HG02885 (cell line): Measurements from ENCODE around the gene VMA21.

Experiments used
- ATAC-seq: cut with Tn5 transposase; IDR thresholded peaks from one replicate; pipeline ENCODE4 v1.9.1; 2021; ENCODE audit warnings: mild to moderate bottlenecking; ENCODE audit not compliant: unreplicated experiment, poor library complexity

The VMA21 gene, protein sequence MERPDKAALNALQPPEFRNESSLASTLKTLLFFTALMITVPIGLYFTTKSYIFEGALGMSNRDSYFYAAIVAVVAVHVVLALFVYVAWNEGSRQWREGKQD

DNA sequence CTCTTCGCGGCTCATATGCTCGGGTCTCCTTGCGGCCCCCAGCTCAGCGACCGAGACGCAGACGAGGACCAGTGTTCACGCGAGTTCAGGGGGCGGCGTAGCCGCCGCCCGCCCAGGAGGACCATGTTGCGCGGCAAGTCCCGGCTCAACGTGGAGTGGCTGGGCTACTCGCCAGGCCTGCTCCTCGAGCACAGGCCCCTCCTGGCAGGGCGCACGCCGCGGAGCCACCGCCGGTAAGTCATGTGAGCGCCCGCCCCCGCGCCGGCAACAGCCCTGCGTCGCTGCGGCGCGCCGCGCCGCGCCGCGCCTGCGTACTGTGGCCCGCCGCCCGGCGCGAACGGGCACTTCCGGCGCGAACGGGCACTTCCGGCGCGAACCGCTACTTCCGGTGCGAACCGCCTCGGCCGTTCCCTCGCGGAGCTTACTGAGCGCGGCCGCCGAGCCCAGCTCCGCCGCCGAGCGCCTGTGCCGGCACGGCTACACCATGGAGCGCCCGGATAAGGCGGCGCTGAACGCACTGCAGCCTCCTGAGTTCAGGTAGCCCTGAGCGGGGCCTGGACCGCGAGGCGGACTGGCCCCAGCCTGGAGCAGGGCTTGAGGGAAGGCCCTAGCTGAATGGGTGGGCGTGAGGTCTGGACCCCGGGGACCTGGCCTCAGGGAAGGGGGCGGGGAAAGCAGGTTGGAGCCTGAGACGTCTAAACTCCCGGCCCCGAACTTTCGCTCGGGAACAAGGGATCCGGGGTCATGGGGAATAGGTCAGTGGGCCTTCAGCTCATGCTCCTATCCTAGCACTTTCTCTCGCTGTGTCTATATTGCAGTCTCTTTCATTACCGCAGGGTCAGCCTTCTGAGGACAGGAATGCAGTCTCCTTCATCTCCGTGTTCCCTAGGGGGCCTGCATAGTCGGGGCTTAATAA lies at the start of gene VMA21:
Gene VMA21 (plus strand): TSS at position 382 of the 916 bp plus-strand sequence. CDS start 103 bp downstream, at position 485.
- peak; percentile 81 for ATAC-seq

DNA sequence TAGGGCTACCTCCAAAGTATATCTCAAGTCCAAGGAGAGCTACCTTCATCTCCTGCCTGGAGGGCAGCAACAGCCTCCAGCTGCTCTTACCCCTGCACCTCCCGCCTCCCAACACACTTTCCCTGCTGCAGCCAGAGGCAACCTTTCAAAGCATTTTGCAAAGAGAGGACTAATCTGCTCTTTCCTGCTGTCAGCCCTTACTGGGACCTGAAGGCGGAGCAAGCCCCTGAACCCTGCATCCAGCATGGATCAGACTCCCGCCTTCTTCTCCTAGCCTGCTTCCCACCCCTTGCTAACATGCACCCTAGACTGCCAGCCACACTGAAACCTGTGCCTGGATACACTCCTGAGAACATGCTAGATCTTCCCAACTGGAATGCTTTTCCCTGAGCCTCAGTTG lies 37.7 kb upstream of the VMA21 start:
- ATAC-seq, result no peak

DNA sequence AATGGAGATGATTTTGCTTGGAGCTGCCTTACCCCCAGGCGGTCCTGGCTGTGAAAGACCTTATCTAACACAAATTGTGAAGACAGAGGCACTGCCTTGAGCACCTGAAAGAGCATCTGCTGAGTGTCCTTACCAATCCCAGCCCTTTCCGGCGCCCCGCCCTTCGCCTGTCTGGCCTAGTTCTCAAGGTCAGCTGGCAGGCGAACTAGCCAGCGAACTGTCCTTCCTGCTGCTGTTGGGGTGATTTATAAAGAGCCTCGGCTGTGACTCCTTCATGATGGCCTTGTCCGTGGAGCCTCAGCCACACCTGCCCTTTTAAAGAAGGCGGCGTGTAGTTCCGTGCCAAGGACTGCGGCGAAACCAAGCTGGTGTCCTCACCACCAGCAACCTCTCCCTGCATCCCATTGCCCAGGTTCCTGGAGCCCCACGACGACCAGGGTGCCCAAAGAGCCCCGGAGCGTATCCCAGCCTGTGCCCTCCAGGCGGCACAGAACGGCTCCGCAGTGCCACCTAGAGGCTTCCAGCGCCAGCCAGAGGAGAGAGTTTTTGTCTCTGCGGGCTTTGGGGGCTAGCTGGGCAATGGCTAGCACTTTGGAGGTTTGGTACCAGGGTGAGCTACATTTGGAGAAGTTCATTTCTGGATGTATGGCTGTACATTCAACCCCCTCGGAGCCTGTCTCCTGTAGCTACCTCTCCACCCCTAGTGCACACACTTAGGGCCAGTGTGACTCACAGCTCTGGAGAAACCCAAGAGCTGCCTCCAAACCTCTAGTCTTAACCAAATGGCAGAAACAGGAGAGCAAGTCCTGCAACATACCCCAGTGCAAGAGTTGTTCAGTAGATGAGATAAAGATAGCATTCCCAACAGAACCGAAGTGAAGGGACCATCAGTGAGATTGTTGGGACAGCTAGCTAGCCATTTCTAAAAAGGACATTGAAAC lies 36.8 kb upstream of the VMA21 start:
- peak; percentile 72 for ATAC-seq

DNA sequence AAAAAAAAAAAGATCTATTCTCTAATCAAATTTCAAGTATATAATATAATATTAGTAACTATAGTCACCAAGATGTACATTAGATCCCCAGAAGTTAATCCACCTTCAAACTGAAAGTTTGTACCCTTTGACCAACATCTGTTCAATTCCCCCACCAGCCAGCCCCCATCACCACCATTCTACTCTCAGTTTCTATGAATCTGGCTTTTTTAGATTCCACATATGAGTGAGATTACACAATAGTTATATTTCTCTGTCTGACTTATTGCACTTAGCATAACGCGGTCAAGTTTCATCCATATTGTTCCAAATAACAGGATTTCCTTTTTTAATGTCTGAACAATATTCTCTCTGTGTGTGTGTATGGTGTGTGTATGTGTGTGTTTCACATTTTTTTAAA lies 33.7 kb upstream of the VMA21 start:
- ATAC-seq, result peak; percentile 56

DNA sequence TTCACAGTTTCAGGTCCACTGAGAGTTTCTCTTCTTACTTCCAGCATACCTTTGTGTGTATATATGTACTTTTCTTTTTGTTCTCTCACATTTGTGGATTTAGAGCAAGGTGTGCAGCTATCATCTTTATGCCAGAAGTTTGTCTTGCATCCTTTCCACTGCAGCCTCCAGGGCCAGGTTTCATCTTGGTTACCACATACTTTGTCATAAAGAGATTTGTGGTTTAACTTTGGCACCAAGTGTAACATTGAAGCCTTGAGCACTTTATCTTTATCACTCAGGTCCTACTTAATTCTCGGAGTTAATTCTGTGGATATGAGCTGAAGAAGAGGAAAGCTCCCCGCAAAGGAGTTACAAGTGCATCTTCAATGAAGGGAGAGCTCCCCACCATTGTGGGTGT lies 31.4 kb upstream of the VMA21 start:
- ATAC-seq, result no peak

DNA sequence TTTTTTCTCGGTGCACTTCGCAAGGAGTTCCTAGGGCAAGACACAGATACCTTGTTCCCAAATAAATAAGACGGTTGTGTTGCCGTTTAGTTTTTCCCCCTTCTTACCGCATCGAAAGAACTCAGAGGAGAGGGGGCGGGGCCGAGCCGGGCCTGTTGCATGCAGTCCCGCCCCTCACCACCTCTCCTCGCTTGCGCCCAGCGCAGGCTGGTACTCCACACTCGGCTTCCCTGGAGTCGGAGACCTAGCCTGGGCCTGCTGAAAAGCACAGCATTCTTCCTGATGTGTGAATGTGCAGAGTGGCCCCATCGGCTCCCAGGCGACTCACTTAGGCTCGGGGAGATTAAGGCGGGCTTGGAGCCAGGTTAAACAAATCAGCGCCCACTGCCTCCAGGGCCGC lies 26.1 kb upstream of the VMA21 start:
- ATAC-seq, result no peak

DNA sequence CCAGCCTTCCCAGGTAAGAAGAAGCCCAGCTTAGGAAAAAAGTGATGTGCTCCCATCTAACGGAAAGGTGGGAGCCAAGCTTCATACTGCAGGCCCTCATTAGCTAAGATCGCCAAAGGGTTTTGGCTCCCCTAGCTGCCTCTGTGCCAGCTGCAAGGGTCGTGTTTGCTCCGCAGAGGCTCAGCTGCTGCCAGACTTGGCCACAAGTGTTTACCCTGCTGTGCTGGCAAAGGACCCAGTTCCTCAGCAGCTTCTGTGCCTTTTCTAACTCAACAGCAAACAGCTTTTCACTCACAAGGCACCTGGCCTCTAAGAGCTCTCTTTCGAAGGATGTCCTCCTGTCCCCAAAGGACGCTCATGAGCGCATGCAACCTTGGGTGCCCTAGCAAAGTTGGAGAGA lies 12.2 kb upstream of the VMA21 start:
- ATAC-seq, result no peak

DNA sequence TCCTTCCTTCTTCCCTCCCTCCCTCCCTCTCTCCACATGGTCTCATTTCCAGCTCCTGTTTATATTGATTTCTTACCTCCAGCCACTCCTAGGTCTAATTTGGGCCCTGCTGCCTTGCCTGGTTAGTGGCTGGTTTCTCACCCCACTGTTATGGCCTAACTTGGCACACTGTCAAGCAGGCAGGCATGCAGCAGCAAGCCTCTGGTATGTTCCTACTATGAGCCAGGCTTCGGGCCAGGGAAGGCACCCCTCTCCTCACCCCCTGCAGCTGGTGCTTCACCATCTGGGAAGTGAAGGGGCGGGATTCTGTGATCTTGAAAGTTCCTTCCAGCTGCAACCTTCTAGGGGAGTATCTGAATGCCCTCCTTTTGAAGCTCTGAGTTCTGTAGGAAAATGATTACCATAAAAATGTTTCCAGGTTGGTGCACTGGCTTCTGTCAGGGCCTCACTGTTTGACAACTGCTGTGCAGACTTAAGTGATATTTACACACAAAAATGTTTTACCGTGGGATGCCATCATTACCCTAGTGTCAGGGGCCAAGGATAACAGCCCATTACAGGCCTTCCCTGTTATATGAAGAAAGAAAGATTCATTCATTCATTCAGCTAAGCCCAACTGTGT lies 10.1 kb upstream of the VMA21 start:
- ATAC-seq, result no peak

DNA sequence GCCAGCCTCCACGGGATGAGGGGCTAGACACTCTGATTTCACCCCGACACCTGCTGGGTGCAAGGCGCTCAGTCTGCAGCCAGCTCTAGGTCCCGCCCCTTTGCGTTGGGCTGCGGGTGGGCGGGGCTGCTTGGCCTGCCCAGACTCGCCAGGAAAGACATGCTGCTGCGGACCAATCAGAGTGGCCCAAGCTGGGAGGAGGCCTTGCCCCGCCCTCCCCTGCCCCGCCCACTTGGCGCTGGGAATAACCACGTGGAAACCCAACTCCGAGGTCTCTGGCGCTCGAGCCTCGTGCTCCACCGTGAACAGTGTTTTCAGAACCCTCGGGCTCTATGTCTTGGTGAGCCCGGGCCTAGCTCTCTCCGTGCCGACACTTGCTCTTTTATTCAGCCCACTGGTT lies 5.3 kb upstream of the VMA21 start:
- no peak for ATAC-seq

DNA sequence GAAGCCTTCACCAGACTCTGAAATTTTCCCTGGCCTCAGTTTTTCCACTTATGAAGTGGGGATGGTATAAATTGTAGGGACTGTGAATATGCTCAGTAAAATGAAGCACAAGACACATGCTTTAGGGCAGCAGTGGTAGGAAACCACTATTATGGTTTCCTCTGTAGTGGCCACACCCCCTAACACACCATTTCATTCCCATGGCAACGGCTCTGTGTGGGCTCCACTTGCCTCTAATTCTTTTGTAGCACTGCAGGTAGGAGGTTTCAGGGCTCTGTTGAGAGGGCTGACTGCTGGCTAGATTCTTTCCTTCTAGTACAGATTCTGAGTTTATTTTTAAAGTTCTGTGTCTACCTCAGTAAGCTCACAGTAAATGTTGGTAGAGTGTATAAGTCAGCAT lies 3.5 kb upstream of the VMA21 start:
- peak; percentile 31 for ATAC-seq

DNA sequence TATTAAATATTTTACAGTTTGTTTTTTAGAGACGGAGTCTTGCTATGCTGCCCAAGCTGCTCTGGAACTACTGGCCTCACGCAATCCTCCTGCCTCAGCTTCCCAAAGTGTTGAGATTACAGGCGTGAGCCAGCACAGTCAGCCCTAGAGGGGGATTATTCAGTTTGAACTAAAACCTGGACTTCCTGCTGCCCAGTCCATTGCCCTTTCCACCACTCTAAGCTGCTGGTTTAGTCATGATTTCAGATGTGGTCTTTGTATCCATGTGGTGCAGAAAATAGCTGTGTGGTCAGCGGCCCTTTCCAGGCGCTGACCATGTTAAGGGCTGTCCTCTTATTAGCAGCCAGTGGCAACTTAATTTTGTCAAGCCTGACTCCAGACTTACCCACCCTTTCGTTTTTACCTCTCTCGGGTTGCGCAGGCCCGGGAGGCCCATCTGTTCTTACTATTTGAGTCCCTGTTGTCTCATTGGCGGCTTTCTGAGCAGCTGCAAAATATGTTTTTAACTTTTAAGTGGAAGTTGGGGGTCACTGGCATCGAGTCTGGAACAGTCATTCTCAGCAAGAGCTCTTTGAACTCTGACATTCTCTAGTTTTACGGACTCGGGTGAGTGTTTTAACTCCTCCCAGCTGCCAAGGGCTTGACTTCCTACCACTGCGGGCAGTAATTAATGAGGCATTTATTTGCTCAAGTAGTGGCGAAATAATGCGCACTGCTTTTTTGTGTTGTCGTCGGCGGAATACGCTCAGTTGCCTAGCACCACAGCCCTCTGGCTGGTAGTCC lies 773 bp upstream of the VMA21 start:
- peak; percentile 27 for ATAC-seq

DNA sequence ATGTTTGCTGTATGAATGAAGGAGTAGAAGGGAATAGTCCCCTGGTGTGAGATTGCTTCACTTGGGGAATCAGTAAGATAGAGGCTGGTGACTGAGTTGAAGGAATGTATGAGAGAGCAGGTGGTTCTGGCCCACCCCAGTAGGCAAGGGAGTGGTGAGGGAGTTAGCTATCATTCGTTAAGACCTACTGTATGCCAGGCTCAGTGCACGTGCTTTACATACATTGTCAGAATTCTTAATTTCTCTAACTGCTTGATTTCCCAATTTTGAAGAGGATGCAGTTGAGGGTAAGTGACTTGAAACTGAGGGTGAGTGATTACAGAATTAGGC lies 700 bp downstream of the VMA21 start:
- ATAC-seq, result peak; percentile 3

DNA sequence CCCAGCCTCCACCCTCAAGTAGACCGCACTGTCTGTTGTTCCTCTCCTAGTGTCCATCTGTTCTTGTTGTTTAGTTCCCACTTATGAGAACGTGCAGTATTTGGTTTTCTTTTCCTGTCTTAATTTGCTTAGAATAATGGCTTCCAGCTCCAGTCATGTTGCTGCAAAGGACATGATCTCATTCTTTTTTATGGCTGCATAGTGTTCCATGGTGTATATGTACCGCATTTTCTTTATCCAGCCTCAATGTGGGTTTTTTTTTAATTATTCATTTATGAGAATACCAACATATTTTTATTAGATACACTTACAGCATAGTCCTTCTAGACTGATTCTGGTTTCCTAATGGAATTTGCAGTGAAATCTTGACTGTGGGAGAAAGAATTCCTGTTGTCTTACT lies 1.3 kb downstream of the VMA21 start:
- ATAC-seq, result no peak

DNA sequence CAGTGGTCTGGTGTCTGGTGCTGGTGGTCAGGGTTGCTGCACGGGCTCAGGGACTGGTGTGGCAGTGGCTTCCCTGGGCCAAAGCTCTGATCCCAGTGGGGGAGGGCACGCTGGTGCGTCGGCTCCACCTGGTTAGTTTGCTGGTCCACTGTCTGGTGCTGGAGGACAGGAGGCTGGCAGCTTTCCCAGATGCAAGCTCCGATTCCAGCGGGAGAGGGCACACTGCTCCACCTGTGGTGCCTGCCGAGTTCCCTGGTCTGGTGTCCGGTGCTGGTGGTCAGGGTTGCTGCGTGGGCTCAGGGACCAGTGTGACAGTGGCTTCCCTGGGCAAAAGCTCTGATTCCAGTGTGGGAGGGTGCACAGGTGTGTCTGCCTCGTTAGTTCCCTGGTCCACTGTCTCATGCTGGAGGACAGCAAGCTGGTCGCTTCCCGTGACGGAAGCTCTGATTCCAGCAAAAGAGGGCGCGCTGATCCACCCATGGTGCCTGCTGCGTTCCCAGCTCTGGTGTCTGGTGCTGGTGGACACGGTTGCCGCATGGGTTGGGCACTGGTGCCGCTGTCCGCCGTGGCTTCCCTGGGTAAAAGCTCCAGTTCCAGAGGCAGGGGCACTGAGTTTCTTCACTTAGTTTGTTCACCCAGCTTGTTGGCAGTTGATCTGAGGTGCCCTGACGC lies 5.8 kb downstream of the VMA21 start:
- no peak for ATAC-seq

DNA sequence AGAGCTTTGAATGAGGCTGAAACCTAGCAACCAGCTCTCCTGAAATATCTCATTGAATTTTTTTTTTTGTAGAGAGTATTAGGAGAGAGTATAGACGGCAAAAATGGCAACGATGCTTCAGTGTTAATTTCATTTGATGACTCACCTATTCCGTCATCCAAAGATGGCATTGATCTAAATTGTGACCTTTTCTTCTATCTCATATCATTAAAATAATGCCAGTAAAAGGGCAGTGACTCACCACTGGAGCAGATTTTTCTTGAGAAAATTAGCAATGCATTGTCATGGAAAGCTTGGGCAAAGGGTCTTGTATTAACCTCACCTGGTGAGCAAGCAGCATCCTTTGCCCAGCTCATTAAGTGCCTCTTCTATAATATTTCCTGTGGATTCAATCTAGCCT lies 19.6 kb downstream of the VMA21 start:
- ATAC-seq, result no peak

DNA sequence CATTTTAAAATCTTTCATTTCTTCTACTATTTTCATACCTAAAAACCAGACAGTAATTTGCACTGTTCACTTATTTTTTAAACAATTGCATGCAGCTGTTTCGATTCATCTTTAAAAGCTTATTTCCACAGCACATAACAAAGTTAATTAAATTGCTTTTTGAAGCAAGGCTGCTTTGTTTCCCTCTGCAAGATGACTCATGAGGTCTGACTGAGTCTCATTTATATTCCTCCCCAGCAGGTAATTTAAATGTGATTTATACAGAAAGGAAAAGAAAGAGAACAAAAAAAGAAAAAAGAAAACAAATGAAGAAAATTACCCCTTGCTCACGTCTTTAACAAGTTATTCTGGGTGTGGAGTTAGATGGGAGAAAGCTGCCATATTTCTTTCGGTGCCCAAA lies 22.8 kb downstream of the VMA21 start:
- ATAC-seq, result no peak

DNA sequence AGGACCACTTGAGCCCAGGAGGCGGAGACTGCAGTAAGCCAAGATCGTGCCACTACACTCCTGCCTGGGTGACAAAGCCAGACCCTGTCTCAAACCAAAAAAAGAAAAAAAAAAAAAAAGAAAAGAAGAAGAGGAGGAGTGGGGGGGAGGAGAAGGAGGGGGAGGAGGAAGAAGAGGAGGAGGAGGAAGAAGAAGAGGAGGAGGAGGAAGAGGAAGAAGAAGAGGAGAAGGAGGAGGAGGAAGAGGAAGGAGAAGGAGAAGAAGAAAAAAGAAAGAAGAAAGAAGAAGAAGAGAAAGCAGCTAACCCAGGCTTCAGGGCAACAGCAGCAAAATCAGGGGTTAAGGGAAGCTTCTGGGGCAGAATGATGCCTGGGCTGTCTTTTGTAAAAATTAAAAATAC lies 27.5 kb downstream of the VMA21 start:
- no peak for ATAC-seq

DNA sequence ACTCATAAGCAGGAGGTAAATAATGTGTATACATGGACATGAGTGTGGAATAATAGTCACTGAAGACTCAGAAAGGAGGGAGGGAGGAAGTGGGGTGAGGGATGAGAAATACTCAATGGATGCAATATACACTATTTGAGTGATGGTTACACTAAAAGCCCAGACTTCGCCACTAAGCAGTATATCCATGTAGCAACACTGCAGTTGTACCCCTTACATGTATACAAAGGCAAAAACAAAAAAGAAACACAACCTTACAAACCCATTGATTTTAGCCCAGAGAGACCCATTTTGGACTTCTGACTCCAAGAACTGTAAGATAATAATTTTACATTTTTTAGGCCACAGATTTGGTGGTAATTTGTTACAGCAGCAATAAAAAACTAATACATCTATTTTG lies 51.5 kb downstream of the VMA21 start:
- ATAC-seq, result no peak

DNA sequence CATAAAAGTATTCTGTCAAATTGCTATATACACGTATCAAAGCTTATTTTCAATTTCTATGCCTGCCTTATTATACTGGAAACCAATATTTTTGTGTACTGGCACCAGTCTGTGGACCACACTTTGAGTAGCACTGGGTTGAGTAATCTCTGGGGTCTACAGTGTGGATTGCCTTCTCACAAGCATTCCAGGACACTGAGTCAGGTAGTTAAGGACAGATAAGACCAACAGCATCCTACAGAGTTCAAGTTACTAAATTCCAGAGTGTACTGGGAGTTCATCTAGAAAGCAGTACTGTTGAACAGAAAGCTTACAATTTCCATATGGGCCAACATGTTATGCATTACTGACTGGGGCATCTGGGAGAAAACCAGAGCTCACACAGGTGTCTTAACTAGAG lies 61.8 kb downstream of the VMA21 start:
- no peak for ATAC-seq
